Gastroesophageal sphincter (tissue), 3 donors: Measurements from ENCODE around the gene FES.

Experiments
- EP300 ChIP-seq: sonication (generic); formaldehyde crosslinking; IDR thresholded peaks from one replicate; pipeline ENCODE4 v1.6.1; 2017; ENCODE audit warnings: antibody characterized with exemption, mild to moderate bottlenecking
- TF ChIP-seq, protein P1 (sequence below), 4 experiments: fragments of 200-600 bp in 2 of 4; fragments of 450-650 bp in 2 of 4; sonication (generic) in 1 of 4; IDR thresholded peaks; one replicate each; pipeline ENCODE4 v1.5.1; 2017 to 2019; ENCODE audit warnings: antibody characterized with exemption in 4 of 4, mild to moderate bottlenecking in 2 of 4, moderate library complexity in 2 of 4

DNA sequence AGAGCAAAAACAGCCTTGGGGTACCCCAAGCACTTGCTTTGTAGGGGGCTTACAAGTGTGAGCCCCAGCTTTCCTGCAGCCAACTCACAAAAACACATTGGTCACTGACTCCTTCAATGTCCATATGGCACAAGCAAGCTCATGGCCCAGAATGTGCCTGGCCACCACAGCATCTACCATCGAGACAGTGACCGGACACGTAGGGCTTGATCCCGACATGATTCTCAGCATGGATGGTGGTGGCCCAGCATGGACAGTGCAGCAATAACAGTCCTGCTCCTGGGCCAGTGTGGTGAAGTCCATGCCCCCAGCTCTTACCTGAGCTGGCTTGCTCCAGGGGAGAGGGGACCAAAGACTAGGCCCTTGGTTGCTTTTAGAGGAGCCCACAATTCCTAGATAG is 56.7 kb downstream of the FES start:
- TF ChIP-seq, protein P1, sequence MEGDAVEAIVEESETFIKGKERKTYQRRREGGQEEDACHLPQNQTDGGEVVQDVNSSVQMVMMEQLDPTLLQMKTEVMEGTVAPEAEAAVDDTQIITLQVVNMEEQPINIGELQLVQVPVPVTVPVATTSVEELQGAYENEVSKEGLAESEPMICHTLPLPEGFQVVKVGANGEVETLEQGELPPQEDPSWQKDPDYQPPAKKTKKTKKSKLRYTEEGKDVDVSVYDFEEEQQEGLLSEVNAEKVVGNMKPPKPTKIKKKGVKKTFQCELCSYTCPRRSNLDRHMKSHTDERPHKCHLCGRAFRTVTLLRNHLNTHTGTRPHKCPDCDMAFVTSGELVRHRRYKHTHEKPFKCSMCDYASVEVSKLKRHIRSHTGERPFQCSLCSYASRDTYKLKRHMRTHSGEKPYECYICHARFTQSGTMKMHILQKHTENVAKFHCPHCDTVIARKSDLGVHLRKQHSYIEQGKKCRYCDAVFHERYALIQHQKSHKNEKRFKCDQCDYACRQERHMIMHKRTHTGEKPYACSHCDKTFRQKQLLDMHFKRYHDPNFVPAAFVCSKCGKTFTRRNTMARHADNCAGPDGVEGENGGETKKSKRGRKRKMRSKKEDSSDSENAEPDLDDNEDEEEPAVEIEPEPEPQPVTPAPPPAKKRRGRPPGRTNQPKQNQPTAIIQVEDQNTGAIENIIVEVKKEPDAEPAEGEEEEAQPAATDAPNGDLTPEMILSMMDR (IDR thresholded peaks at IDR 0.05): no peak
- no peak for TF ChIP-seq EP300
